K562 (cell line): ENCODE results near the gene GGCT. TPM values are rescaled to one million over a fixed set of nuclear protein-coding genes. Genes with fewer than 3 reads are reported as not detected.

Experiments
- ATF3 ChIP-seq, 2 experiments: fragments of 450-650 bp in 1 of 2; sonication (generic) in 1 of 2; formaldehyde crosslinking in 1 of 2; IDR thresholded peaks in 1 of 2; conservative IDR thresholded peaks in 1 of 2; 2 replicates each; pipeline versions ENCODE4 v1.6.1 to v1.8.1; 2016 to 2023; ENCODE audit warnings: mild to moderate bottlenecking in 2 of 2, moderate library complexity in 2 of 2, inconsistent platforms in 1 of 2, missing genetic modification reagents in 1 of 2
- BACH1 ChIP-seq: fragments of 200-800 bp; sonication (Bioruptor generic); IDR thresholded peaks from 2 replicates; pipeline ENCODE4 v1.6.1; 2016; ENCODE audit warnings: missing genetic modification characterization, missing compliant biosample characterization
- CXXC5 ChIP-seq: fragments of 250-450 bp; sonication (Bioruptor Pico); IDR thresholded peaks from 2 replicates; pipeline ENCODE4 v1.8.0; 2022; ENCODE audit warnings: inconsistent platforms, mild to moderate bottlenecking, moderate library complexity
- ELF1 ChIP-seq: fragments of 200-800 bp; sonication (Bioruptor generic); IDR thresholded peaks from 2 replicates; pipeline ENCODE4 v1.6.1; 2016; ENCODE audit warnings: missing genetic modification characterization, missing compliant biosample characterization
- FOS ChIP-seq: IDR thresholded peaks from 3 replicates; pipeline ENCODE4 v1.6.1; 2011; ENCODE audit not compliant: insufficient read length; ENCODE audit errors: extremely low read depth
- FOXJ2 ChIP-seq: fragments of 200-800 bp; sonication (Bioruptor generic); IDR thresholded peaks from 2 replicates; pipeline ENCODE4 v1.6.1; 2016; ENCODE audit warnings: missing genetic modification characterization, missing compliant biosample characterization
- HDAC2 ChIP-seq: fragments of 450-650 bp; IDR thresholded peaks from 2 replicates; pipeline ENCODE4 v1.6.1; 2016; ENCODE audit warnings: mild to moderate bottlenecking
- HMG20B ChIP-seq: fragments of 250-450 bp; sonication (Bioruptor Pico); IDR thresholded peaks from 2 replicates; pipeline ENCODE4 v1.5.0; 2021; ENCODE audit warnings: mild to moderate bottlenecking
- JUNB ChIP-seq: fragments of 450-650 bp; formaldehyde crosslinking; conservative IDR thresholded peaks from 2 replicates; pipeline ENCODE4 v1.4.0; 2020; ENCODE audit warnings: mild to moderate bottlenecking
- MAZ ChIP-seq, 2 experiments: fragments of 450-650 bp in 1 of 2; sonication (generic) in 1 of 2; formaldehyde crosslinking; IDR thresholded peaks in 1 of 2; conservative IDR thresholded peaks in 1 of 2; 2 replicates each; pipeline versions ENCODE4 v1.4.0 to v1.5.0; 2020; ENCODE audit warnings: mild to moderate bottlenecking in 1 of 2, missing genetic modification reagents in 1 of 2
- MED1 ChIP-seq: sonication (generic); formaldehyde crosslinking; IDR thresholded peaks from 2 replicates; pipeline ENCODE4 v1.8.1; 2023; ENCODE audit warnings: missing genetic modification reagents, borderline replicate concordance
- MEIS2 ChIP-seq: fragments of 450-650 bp; IDR thresholded peaks from 2 replicates; pipeline ENCODE4 v1.6.1; 2014; ENCODE audit warnings: mild to moderate bottlenecking; ENCODE audit not compliant: partially characterized antibody
- MITF ChIP-seq: IDR thresholded peaks from 2 replicates; pipeline ENCODE4 v1.6.1; 2014; ENCODE audit warnings: antibody characterized with exemption
- NFRKB ChIP-seq: fragments of 450-650 bp; IDR thresholded peaks from 2 replicates; pipeline ENCODE4 v1.6.1; 2016; ENCODE audit warnings: low read depth
- NR2C1 ChIP-seq, 2 experiments: fragments of 450-650 bp; IDR thresholded peaks; 2 replicates each; pipeline ENCODE4 v1.6.1; 2017; ENCODE audit warnings: mild to moderate bottlenecking in 2 of 2, antibody characterized with exemption in 1 of 2, inconsistent platforms in 1 of 2, missing compliant biosample characterization in 1 of 2, missing genetic modification characterization in 1 of 2
- PHB2 ChIP-seq: fragments of 450-650 bp; IDR thresholded peaks from 2 replicates; pipeline ENCODE4 v1.6.1; 2017; ENCODE audit warnings: low read depth
- POLR3G ChIP-seq: IDR thresholded peaks from 2 replicates; pipeline ENCODE4 v1.6.1; 2011; ENCODE audit not compliant: insufficient read length, insufficient replicate concordance; ENCODE audit errors: extremely low read depth
- RNF219 ChIP-seq: fragments of 250-450 bp; sonication (Bioruptor Pico); IDR thresholded peaks from 2 replicates; pipeline ENCODE4 v1.5.0; 2022; ENCODE audit warnings: mild to moderate bottlenecking
- SMARCB1 ChIP-seq: IDR thresholded peaks from 2 replicates; pipeline ENCODE4 v1.6.1; 2011; ENCODE audit warnings: improper control_type of control experiment, low read depth; ENCODE audit not compliant: insufficient read length
- VEZF1 ChIP-seq: fragments of 200-800 bp; sonication (Bioruptor generic); IDR thresholded peaks from 2 replicates; pipeline ENCODE4 v1.6.1; 2017; ENCODE audit warnings: missing genetic modification characterization, missing compliant biosample characterization
- ZNF197 ChIP-seq: fragments of 200-800 bp; sonication (Bioruptor generic); IDR thresholded peaks from 2 replicates; pipeline ENCODE4 v1.6.1; 2016; ENCODE audit warnings: low read depth, missing genetic modification characterization, missing compliant biosample characterization
- ZNF589 ChIP-seq: fragments of 200-800 bp; sonication (Bioruptor generic); IDR thresholded peaks from 2 replicates; pipeline ENCODE4 v1.6.1; 2016; ENCODE audit warnings: low read depth, missing genetic modification characterization, missing compliant biosample characterization
- ZNF76 ChIP-seq: fragments of 250-450 bp; sonication (Bioruptor Pico); IDR thresholded peaks from 2 replicates; pipeline ENCODE4 v1.4.0; 2020; ENCODE audit warnings: mild to moderate bottlenecking, moderate library complexity, borderline replicate concordance
- polyA plus RNA-seq, 8 experiments: library from polyadenylated mRNA; depleted of rRNA in 4 of 8; stranded (reverse) in 5 of 8; unstranded in 3 of 8; fragments of >200 nt; fragmentation: Nextera tagmentation in 2 of 8; fragmentation: Illumina TruSeq in 1 of 8; extraction: Ambion mirVana in 2 of 8; extraction: Trizol in 1 of 8; gene quantifications; 2 replicates each; pipeline versions ENCODE4 v1.2.1 to v1.2.3, GENCODE V29; 2011 to 2014; ENCODE audit warnings: inconsistent platforms in 1 of 8, missing spikeins in 1 of 8
- total RNA-seq, 7 experiments: library from RNA; depleted of rRNA in 6 of 7; stranded (reverse); fragments of >200 nt in 6 of 7; fragmentation: Illumina TruSeq in 2 of 7; extraction: Trizol in 2 of 7; gene quantifications; 2 replicates each; pipeline versions ENCODE4 v1.2.1 to v1.2.3, GENCODE V29; 2011 to 2021; ENCODE audit warnings: low replicate concordance in 1 of 7

GGCT gene
- total and polyA plus RNA-seq, 9 of the 15 experiments (the other 6 are each of a cell fraction or from before 2014, with no cell fraction given), result 79.0 to 349 (median 136) TPM

- TF ChIP-seq RNF219 (CRISPR knock-in tag) (no peak), PHB2 (no peak), BACH1 (tag) (peak; percentile 49; the same call in 1 of the 2 replicates), ZNF589 (CRISPR knock-in tag) (peak; percentile 54; the same call in 1 of the 2 replicates), ZNF197 (CRISPR knock-in tag) (peak; percentile 73; the same call in 1 of the 2 replicates), ATF3 (IDR thresholded peaks at IDR 0.05) (peak; percentile 21; the same call in 1 of the 2 replicates), ATF3 (CRISPR knock-in tag; conservative IDR thresholded peaks at IDR 0.05) (no peak), MAZ (CRISPR knock-in tag; conservative IDR thresholded peaks at IDR 0.05 in 1 of 2, IDR thresholded peaks at IDR 0.05 in 1 of 2) (peak in 1 of 2 experiments; percentile 38; a peak in 2 of 4 replicates), HDAC2 (no peak), NFRKB (no peak), ZNF76 (CRISPR knock-in tag) (no peak), JUNB (CRISPR knock-in tag) (no peak), ELF1 (tag) (peak; percentile 40; the same call in 1 of the 2 replicates), POLR3G (no peak), HMG20B (CRISPR knock-in tag) (no peak), NR2C1 (IDR thresholded peaks at IDR 0.05) (no peak), NR2C1 (tag; IDR thresholded peaks at IDR 0.05) (no peak), SMARCB1 (no peak), MEIS2 (peak; percentile 58), FOS (no peak), MITF (peak; percentile 53; the same call in 1 of the 2 replicates), FOXJ2 (peak; percentile 60), VEZF1 (peak; percentile 32; the same call in 1 of the 2 replicates), CXXC5 (CRISPR knock-in tag) (peak; percentile 44), MED1 (no peak)
These were observed 45.4 kb upstream of the GGCT start (continued) for GRCh38 chr7:30549931-30550493.
